Body of pancreas (tissue), 4 donors: ENCODE data around the gene CASKIN2. TPM values are rescaled to one million over a fixed set of nuclear protein-coding genes. Genes with fewer than 3 reads are reported as not detected.

Experiments used
- ATAC-seq: fragments of 150-250 bp; one replicate; pipeline ENCODE4 v1.9.1; 2016
- DNase-seq, 4 donors: peaks; one replicate each; pipeline ENCODE4 v3.0.0-alpha.2; 2019
- H3K27ac ChIP-seq, 4 donors: fragments of 200-600 bp; sonication (generic); 1 replicate in 3 of 4; 2 replicates in 1 of 4; pipeline versions ENCODE4 v1.5.1 to v1.6.1; 2016 to 2019; ENCODE audit warnings: mild to moderate bottlenecking in 1 of 4, mixed read lengths in 1 of 4, moderate library complexity in 1 of 4
- H3K27me3 ChIP-seq, 2 donors: fragments of 200-600 bp; sonication (generic); one replicate each; pipeline ENCODE4 v1.6.0; 2016; ENCODE audit warnings: mild to moderate bottlenecking in 1 of 2
- H3K36me3 ChIP-seq, 2 donors: fragments of 200-600 bp; sonication (generic); replicated peaks in 1 of 2; 2 replicates each; pipeline ENCODE4 v1.5.1; 2016; ENCODE audit warnings: low read depth in 2 of 2; ENCODE audit not compliant: insufficient read depth in 1 of 2
- H3K4me1 ChIP-seq: fragments of 200-600 bp; sonication (generic); one replicate; pipeline ENCODE4 v1.6.0; 2016
- H3K4me3 ChIP-seq, 2 donors: fragments of 200-600 bp; sonication (generic); 1 replicate in 1 of 2; 2 replicates in 1 of 2; pipeline ENCODE4 v1.5.1; 2016 to 2019
- H3K9me3 ChIP-seq, 3 donors: fragments of 200-600 bp; sonication (generic); 1 replicate in 2 of 3; 2 replicates in 1 of 3; pipeline ENCODE4 v1.5.1; 2016
- CTCF ChIP-seq, 7 experiments: fragments of 450-650 bp in 4 of 7; fragments of 200-600 bp in 3 of 7; sonication (generic) in 3 of 7; IDR thresholded peaks; one replicate each; pipeline ENCODE4 v1.5.1; 2016 to 2019; ENCODE audit warnings: antibody characterized with exemption in 7 of 7
- POLR2A ChIP-seq, 3 donors: fragments of 450-650 bp; IDR thresholded peaks; one replicate each; pipeline ENCODE4 v1.6.1; 2016; ENCODE audit warnings: antibody characterized with exemption in 3 of 3, mild to moderate bottlenecking in 2 of 3
- whole genome bisulfite sequencing, 2 donors: methylation state at CpG; one replicate each; pipeline ENCODE4 v1.1.5; 2017; 5-methylcytosine and 5-hydroxymethylcytosine counted together
- intact Hi-C: fragments of 100-400 bp; cut with DNase I; formaldehyde crosslinking; loops from one replicate; pipeline ENCODE4 v1.15.1; 2023
- total RNA-seq, 2 donors: library from RNA; depleted of rRNA; stranded (reverse); fragments of >200 nt; gene quantifications; one replicate each; pipeline ENCODE4 v1.1.0, GENCODE V29; 2016

Gene CASKIN2
- total RNA-seq, 2 donors from 2014 or later, result 9.1 to 16.2 TPM

DNA sequence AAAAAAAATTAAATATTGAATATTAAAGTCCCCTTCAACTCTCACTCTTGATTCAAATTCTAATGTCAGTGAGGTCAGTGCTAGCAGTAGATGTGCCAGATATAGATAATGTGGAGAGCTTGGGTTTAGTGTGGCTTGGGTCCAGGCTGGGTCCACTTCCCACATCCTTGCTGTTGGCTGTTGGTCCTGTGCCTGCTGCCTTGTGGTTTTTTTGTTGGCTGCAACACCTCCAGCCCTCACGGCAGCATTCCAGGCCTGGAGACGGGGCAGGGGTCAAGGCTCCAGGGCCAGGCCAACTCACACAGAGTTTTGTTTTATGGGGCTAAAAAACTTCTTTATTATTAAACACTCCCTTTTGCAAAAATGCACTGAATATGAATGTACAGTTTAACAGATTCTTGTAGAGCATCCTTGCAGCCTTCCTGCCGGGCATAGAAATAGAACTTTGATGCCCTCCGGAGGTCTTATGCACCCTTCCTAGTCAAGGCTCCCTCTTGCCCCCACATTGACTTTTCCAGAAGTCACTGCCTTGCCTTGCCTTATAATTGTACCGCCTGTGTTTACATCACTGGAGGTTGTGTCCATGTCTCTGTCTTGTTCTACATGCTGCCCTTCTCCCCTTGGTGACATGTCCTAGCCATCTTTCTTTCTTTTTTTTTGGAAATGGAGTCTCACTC lies 46.7 kb upstream of the CASKIN2 start:
- H3K36me3 ChIP-seq, result peaks cover 29 to 30% of the 10 kb centered on the region in 2 donors

GRCh38 chr17:75559958-75560533 lies 44.7 kb upstream of the CASKIN2 start:
- ATAC-seq, result no peak

More for the DNA sequence above, 46.7 kb upstream of the CASKIN2 start:
- Histone ChIP-seq H3K9me3 (no peaks in the 10 kb centered on the region), H3K27me3 (no peaks in the 10 kb centered on the region), H3K4me1 (peaks cover 31% of the 10 kb centered on the region), H3K4me3 (no peak overlapping the region), H3K27ac (no peak overlapping the region)
- no peak for DNase-seq
- 64 to 76% methylated on average over 5 of the region's 5 CpGs for WGBS, 2 donors
- ATAC-seq, result no peak
- intact Hi-C loops, result no loop called here
- TF ChIP-seq CTCF (IDR thresholded peaks at IDR 0.05), result no peak
- TF ChIP-seq POLR2A (IDR thresholded peaks at IDR 0.05), result no peak

DNA sequence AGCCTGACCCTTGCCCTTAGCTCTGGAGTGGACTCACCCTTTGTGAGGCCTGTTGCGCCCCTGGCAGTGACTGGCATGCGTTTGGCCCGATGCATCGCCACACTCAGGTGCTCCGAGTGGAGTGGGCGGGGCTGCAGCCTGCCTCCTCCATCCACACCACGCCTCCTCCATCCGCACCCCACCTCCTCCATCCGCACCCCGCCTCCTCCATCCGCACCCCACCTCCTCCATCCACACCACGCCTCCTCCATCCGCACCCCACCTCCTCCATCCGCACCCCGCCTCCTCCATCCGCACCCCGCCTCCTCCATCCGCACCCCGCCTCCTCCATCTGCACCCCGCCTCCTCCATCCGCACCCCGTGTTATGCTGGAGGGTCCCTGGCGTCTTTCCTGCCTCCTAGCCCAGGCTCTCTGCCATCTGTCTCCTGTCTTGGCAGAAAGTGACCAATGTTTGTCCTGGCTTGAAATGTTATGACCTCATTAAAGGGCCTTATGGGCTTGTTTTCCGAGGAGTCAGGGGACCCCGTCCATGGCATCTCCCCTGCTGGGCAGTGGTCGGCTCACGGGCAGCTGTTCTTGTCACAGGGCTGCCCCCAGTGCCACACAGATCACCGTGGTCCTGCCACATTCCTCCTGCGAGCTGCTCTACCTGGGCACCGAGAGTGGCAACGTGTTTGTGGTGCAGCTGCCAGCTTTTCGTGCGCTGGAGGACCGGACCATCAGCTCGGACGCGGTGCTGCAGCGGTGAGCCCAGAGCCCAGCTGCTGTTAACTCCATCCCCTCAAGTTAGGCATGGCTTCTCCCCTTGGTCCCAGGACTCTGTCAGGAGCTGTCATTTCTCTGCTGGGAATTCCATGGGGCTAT lies 43.6 kb upstream of the CASKIN2 start:
- DNase-seq, result peak in 3 of 4 donors; percentile 37 to 53 (median 50)
- Histone ChIP-seq H3K4me1 (peaks cover 52% of the 10 kb centered on the region), H3K27me3 (no peaks in the 10 kb centered on the region), H3K9me3 (no peaks in the 10 kb centered on the region), H3K36me3 (peaks cover 10 to 14% of the 10 kb centered on the region in 2 donors), H3K27ac (peak overlapping the region; percentile 86 to 94 (median 90)), H3K4me3 (no peak overlapping the region)
- WGBS, 2 donors, result 44 to 54% methylated on average over 21 to 35 of the region's 38 CpGs
- intact Hi-C loops, result no loop called here
- TF ChIP-seq CTCF (IDR thresholded peaks at IDR 0.05), result no peak
- ATAC-seq, result no peak

More at GRCh38 chr17:75559958-75560533, 44.7 kb upstream of the CASKIN2 start:
- no peaks in the 10 kb centered on the region for H3K27me3 ChIP-seq
- H3K36me3 ChIP-seq, result peaks cover 17 to 24% of the 10 kb centered on the region in 2 donors
- peaks cover 51% of the 10 kb centered on the region for H3K4me1 ChIP-seq
- intact Hi-C loops, result no loop called here
- WGBS, 2 donors, result 73 to 89% methylated on average over 7 to 9 of the region's 9 CpGs
- no peaks in the 10 kb centered on the region for H3K9me3 ChIP-seq
- TF ChIP-seq POLR2A (IDR thresholded peaks at IDR 0.05) (no peak), CTCF (IDR thresholded peaks at IDR 0.05) (no peak)
- peak overlapping the region in 2 of 4 donors; percentile 10 to 90 for H3K27ac ChIP-seq
- no peak for DNase-seq
- H3K4me3 ChIP-seq, result no peak overlapping the region

DNA sequence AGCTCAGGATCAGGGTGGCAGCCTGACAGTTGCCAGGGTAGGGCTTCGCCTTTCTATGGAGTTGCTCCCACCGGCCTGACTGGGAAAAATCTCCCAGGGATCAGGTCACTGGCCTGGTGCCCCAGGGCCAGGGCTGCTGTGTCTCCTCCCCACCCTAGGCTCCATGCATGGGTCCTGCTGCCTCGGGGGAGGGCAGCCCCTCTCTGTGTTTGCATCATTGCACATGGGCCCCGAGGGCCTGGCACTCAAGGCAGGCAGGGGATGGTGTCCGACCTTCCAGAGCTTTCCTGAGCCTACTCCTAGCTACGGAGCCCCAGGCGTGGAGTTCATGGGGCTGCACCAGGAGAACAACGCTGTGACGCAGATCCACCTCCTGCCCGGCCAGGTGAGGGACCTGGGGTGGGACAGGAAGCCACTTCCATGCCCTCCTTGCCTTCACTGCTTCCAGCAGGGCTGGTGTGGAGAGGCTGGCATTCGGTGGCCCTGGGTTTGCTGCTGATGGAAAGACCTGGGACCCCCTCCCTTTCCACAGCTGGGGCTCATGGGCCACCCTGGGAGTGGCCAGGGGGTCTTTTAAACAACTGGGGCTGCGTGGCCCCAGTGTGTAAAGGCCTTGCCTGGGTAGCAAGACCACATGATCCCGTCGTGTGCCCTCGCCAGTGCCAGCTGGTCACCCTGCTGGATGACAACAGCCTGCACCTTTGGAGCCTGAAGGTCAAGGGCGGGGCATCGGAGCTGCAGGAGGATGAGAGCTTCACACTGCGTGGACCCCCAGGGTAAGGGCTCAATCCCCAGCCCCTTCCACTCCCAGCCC lies 42.7 kb upstream of the CASKIN2 start:
- ATAC-seq, result no peak
- no peak for TF ChIP-seq CTCF (IDR thresholded peaks at IDR 0.05)
- no peak for TF ChIP-seq POLR2A (IDR thresholded peaks at IDR 0.05)
- peak in 3 of 4 donors; percentile 41 to 54 (median 41) for DNase-seq
- intact Hi-C loops, result no loop called here
- Histone ChIP-seq H3K4me3 (no peak overlapping the region), H3K36me3 (peaks cover 1 to 6% of the 10 kb centered on the region in 2 donors), H3K27me3 (no peaks in the 10 kb centered on the region), H3K4me1 (peaks cover 57% of the 10 kb centered on the region), H3K9me3 (no peaks in the 10 kb centered on the region), H3K27ac (peak overlapping the region; percentile 86 to 94 (median 90))
- 29 to 41% methylated on average over 8 to 17 of the region's 18 CpGs for WGBS, 2 donors
